NCI-H1092 (cell line): ENCODE data around the gene SLC66A2.

Experiments used
- DNase-seq: peaks from one replicate; lab custom pipeline; 2025; lab: John Stamatoyannopoulos, UW

SLC66A2 gene

DNA sequence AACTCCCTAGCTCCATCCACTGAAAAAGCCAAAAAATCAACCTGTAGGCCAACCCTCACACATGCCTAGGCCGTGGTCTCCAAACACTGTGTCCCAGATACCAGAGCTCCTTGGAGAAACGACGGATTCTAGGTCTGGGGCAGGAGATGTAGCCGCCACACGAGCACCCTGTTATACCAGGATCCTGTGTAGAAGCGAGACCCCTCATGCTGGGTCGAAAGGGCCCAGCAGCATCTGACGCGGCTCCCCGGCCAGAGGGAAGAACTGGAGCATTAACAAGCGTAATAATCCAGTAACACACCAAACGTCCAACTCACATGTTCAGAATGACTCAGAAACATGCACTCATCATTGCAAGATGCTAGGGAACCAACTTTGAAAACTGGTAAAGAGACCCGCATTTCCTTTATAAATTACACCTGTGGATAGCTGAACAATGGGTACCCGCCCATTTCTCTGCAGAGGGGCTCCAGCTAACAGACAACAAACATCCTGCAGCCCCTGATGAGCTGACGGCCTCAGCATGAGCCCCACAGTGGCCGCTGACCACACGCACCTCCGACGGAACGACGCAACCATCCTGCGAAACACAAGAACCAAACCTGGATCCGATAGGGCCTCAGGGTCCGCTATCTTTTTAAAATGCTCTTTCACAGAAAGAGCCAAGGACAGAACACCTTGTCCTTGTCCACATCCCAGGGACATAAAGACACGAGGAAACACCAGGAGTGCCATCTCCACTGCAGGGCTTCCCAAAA lies 14.2 kb downstream of the SLC66A2 start:
- DNase-seq, result no peak

DNA sequence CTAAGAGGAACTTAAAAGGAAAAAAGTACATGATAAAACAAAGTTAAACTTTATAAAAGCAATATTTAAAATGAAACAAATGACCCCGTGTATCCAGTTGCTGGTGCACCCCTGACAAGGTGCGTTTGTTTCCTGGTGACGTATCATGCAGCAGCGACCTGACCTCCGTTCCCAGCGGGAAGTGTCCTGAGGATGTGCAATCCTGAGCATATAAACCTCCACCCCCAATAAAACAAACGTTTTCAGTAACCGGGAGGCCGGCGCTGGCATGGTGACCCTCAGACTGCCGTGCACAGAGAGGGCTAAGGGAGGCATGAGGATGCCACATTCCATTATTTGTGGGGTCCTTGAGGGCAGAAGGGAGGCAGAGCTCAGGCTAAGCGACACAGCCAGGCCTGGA lies 14.8 kb downstream of the SLC66A2 start:
- no peak for DNase-seq

DNA sequence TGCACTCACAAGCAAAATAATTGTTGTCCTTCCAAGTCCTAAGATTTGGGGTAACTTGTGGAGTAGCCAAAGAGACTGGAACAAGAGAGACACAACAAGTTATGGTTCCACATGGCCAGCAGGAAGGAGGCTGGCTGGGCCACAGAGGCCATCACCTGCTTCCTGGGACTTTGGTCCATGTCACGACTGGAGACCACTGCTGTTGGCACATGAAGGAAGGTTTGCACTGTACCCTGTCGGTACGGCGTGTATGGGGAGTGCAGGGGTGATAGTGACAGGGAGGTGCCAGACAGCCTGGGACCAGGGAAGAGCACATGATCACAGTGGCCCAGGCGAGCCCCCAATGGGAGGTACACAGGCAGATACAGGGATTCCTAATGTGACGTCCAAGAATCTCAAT lies 15.5 kb downstream of the SLC66A2 start:
- DNase-seq, result no peak

DNA sequence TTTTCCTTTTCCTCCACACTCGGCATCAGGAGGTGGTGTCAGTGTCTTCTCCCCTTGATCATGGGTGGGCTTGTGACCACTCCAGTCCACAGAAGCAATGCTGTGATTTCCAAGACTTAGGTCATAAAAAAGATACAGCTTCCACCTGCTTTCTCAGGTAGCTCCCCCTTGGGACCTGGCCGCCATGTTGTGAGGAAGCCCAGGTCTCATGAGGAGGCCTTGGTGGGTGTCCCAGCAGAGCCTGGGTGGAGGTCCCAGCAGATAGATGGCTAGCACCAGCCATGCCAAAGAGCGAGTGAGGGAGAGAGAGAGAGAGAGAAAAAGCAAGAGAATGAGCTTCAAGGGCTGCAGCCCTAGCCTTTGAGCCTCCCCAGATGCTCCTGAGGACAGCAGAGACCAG lies 16.0 kb downstream of the SLC66A2 start:
- DNase-seq, result no peak

DNA sequence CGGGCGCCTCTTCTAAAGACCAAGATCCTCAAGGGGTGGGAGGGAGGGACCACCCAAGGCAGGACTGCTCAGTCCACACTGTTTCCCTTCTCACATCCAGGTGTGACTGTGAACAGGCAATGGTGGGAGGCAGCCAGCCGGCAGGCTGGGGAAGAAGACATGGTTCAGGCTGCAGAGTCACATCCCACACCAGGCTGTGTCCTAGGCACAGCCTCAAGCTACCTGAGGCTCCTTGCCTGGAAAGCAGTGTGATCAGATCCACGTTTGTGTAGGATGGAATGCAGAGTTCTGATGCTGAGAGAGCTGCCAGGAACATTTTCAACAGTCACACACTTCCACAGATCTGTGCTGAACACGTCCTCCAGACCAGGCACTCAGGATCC lies 16.4 kb downstream of the SLC66A2 start:
- DNase-seq, result no peak

DNA sequence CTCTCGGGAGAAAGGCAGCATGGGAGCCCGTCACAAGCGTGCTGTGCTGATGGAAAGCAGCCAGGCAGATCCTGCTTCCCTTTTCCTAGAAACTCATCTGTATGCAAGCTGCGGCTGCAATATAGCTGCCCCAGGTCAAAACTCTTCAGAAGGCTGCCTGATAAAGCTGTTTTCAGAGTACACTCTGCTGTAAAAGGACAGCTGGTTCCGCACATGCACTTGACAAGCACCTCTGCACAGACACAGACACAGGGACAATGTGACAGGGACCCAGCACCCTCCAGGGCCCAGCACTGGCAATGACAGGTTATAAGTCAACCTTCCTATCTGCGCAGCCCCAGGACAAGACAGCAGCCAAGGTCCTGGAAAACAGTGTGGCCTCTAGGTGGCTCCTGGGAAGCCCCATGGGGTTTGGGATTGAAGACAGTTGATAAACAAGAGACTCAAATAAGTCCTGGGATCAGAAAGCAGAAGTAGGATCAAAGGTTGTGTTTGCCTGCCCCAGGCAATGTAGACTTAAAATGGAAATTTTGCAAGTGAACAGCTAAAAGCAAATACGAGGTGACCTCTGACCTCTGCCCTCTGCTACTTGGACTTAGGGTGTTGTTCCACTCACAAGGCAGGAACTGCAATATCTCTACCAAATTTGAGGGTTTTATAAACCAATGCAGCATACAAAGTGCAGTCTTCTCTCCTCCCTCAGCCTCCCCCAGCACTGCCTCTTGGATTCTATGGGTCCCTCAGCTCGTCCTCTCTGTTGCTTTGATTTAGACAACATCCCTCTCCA lies 16.9 kb downstream of the SLC66A2 start:
- DNase-seq, result no peak

DNA sequence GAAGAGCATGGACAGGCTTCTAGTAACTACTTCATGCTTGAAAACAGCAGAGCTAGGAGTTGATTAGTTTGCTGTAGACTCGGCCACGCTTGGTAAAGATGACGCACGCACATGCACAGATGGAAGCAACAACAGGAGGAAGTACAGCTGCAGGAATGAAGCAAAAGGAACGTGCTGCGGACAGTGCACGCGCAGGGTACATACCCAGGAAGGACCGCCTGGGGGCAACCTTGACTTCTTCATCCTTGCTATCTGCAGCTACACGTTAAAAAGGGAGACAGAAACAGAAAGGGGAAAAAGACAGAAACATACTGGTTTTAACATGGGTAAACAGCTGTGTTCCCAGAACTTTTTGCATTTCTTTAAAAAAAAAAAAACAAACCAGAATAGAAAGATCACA lies 17.7 kb downstream of the SLC66A2 start:
- DNase-seq, result no peak

DNA sequence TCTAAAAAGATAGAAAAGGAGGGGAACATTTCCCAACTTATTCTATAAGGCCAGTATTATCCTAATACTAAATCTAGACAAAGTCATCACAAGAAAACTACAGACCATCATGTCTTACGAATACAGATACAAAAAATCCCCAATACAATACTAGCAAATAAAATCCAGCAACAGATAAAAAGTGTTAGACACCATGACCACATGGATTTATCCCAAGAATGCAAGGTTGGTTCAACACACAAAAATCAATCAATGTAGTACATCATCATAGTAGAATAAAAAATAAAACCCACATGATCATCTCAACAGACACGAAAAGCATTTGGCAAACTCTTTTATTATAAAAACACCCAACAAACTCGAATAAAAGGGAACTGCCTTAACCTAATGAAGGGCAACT lies 18.5 kb downstream of the SLC66A2 start:
- no peak for DNase-seq

DNA sequence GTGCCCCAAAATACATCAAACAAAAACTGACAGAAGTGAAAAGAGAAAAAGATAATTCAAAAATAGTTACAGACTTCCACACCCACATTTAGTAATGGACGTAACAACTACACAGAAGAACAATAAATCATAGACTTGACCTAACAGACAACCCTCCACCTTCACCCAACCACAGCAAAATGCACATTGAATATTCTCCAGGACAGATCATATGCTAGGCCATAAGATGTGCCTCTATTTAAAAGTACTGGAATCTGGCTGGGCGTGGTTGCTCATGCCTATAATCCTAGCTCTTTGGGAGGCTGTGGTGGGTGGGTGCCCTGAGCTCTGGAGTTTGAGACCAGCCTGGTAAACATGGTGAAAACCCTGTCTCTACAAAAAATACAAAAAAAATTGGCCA lies 20.0 kb downstream of the SLC66A2 start:
- no peak for DNase-seq

DNA sequence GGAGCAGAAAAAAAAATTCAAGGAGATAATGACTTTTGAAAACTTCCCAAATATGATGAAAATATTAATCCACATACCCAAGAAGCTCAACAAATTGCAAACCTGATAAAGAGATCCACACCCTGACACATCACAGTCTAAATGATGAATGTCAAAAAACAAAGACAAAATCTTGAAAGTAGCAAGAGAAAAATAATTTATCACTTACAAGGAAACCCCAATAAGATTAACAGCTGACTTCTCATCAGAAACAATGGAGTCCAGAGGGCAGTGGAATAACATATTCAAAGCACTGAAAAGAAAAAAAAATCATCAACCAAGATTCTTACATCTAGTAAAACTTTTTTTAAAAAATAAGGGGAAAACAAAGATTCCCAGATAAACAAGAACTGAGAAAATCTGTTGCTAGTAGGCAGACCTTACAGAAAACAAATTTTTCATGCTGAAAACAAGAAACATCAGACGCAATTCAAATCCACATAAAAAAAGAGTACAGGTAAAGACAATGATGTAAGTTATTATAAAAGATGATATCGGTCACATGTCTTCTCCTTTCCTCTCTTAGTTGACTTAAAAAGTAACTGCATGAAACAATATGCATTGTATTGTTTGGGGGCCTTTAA lies 21.3 kb downstream of the SLC66A2 start:
- no peak for DNase-seq

DNA sequence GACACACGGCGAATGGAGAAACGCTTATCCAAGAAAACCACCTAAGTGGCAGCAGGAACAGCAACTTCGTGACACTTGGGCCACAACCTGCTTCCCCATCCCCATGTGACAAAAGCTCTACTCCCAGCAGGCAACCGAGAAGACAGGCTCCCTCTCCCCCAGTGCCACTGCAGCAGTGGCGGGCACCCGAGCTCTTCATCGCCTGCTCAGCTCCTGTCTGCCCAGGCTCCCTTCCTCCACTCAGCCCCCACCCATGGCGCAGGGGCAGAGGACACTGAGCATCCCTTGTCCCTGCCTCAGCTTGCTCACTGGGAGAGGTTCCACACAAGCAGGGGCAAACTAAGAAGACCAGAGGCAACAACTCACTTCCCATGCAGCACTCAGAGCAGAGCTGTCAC lies 22.9 kb downstream of the SLC66A2 start:
- DNase-seq, result no peak

DNA sequence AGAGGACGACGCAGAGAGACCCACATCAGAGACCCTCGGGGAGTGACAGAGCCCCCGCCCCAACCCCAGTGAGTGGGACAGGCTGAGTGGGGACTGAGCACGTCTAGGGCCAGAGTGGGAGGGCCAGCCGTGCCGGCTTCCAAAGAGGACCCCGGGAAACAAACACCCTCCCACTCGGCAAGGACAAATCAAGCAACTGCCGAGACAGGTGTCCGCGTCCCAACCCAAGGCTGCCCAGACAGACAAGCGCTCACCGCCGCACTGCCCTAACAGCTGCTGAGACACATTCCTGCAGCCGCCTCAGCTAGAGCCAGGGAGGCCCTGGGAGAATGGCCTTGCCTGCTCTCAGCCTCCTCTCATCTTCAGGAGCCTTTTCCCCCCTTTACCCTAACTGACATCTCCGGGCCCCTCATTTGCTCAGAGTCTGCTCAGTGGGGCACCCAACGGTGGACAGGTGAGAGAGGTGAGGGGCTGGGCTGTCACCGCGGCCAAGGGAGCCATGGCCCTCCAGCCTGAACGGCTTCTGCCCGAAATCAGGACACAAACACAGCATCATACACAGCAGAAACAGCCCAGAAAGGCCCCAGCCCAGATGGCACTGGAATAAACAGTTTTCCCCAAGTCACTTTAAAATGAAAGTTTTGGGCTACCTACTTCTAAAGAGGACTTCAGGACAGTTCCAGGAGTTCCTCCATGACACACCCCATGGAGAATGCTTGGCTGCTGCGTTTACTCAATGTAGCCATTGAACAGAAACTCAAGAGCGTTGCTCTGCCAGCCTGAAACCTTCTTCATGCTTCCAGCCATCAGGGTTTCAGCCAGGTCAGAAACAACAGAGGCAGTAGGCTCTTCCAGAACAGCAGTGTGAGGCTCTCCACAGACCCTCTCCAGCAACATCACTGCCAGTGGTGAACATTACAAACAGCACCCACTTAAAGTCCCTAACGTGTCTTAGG lies 23.6 kb downstream of the SLC66A2 start:
- no peak for DNase-seq

DNA sequence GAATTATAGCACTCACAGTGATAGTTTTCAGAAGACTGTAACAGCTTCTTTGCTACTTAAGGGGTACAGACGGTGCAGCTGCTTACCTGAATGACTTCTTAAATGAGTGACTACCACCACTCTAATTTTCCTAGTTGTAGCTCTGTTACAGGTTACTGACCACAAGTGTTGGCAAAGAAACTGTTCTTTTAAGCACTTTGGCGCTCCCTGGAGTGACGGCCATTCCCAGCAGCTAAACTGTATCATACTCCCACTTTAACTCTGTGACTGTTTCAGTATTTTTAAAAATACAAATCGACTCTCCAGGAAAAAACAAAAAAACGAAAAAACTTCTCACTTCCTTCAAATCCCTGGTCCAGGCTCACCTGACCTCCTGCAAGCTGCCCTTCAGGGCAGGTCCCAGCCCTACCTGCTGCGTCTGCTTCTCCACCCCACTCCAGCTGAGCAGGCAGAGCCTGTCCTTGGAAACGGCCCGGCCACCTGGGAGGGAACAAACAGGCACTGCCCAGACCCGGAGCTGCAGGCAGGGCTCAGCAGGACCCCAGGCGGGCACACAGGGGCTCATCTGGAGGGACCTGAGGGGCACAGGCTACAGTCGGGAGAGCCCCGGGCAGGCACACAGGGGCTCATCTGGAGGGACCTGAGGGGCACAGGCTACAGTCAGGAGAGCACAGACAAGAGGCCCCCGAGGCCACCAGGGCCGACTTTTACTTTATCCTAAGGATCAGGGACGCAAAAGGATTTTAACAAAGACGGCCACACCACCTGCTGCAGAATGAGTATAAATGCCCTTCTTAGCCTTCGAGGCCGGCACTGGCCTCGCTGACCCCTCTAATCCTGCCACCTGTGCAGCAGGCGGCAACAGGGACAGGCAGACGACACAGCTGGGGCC lies 24.5 kb downstream of the SLC66A2 start:
- DNase-seq, result no peak

DNA sequence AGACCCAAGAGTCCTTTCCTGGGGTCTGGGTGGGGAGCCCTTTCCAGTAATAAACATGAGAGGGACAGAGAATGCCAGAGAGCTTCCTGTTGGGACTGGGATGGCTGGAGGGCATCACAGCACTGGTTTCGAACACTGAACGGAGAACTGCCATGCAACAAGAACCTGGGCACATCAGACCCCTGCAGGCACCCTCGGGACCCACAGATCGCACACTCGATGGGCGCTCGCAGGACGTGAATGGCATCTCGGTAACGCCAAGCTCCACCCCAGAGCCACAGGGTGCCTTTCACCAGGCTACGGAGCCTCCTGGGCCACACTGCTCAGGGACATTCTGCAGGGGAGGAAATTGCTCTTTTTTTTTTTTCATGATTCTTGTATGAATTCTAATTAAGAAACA lies 25.1 kb downstream of the SLC66A2 start:
- no peak for DNase-seq

DNA sequence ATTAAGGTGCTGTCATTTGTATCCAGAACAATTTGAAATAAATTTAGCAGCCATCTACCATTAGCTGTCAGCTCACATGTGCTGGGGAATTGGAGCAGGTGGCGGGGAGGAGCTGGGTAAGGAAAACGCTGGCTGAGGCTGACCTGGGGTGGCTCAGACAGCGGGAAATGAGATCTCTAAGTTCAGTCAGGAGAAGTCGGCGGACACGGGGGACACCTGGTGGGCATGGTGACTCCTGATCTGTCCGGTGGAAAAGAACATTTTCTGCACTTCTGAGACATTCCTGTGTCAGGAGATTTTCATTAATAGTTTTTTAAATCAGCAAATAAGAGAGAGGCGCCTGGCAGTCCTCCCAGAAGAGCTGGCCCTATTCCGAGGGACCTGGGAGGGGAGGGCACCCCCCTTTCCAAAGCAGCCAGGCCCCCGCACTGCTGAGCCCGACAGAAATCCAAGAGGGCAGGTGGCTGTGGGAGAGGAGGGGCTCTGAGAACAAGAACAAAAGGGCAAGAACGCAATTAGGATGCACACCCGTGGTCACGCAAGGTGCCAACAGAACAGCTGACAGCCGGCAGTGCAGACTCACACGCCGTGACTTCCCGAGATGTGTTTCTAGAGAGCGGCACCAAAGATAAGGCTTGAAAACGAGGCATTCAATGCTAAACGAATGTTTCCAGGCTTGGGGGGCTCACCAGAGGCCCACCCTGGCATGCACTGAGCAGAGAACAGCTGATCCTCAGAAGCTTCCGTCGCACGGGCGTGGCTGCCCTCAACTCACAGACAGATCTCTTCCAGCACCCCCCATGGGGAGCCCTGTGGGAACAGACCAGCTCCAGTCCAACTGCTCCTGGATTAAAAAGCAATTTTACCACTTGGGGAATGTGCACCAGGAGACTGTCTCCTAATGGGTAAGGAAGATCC lies 26.4 kb downstream of the SLC66A2 start:
- peak; percentile 71 for DNase-seq

DNA sequence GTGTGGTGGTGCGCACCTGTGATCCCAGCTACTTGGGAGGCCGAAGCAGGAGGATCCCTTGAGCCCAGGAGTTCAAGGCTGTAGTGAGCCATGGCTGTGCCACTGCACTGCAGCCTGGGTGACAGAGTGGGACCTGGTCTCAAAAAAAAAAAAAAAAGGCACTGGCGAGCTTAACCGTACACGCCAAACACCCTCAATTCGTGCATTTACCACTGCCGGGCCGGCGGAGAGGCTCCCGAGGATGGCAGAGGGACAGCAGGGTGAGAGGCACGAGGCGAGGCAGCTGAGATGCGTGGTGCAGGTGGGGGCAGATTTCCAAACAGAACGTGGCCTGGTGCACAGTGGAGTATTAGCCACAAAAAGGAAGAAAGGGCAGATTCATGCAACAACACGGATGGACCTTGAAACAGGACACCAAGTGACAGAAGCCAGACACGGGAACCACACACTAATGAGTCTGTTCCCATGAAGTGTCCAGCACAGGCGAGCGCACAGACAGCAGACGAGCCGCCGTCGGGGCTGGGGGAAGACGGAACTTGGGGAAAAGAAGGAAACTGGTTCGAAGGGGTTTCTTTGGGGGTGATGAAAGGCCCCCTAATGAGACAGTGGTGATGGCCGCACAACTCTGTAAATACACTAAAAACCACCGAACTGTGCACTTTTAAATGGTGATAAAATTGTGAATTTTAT lies 27.4 kb downstream of the SLC66A2 start:
- DNase-seq, result no peak

DNA sequence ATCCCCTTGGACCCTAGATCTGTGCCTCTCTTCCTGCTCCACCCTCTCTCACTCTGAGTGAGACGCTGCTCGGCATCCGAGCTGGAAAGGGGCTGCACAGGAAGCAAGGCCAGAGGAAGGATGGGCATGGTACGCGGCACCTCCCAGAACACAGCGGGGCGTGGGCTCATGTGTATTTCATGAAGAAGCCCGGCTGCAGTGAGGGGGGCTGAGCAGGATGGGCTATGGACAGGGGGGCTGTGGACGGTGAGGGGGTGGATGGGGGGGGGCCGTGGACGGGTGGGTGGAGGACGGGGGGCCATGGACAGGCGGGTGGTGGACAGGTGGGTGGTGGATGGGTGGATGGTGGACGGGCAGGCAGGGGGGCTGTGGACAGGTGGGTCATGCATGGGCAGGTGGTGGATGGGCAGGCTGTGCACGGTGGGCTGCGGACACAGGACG lies 28.5 kb downstream of the SLC66A2 start:
- DNase-seq, result no peak

DNA sequence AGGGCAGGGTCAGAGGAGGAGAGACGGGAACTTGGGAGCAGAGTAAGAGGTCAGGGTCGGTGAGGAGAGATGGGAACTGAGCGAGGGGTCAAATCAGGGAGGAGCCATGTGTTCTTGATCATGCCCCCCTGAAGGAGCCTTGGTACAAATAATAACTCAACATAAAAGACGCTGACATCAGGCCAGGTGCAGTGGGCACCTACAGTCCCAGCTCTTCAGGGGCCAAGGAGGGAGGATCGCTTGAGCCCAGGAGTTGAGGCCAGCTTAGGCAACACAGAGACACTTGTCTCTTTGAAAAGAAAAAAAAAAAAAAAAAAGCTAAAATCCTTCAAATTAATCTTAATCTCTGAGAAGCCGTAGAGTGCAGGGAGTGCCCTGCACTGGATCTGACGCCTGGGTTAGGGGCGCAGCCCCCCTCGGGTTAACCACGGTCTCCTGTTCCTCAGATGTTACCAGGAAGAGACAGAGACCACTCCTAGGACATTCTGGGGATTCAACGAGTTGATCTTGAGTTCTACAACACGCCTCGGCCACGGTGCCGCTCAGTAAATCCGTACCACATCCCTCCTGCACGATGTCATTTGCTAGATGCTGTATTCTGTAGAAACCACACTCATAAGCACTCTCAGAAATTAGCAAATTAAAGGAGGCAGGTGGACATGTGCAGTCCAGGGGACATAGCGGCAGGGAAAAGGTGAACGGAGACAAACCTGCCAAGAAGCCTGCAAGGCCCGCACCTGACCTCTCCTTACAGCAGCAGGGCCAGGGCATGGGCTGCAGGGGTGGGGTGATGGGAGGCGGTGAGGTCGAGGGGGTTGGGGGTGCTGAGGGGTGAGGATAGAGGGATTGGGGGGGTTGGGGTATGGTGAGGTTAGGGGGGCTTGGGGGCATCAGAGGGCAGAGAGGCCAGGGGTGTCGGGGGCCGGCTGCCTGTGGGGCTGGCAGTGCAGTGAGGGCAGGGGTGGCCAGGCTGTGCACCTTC lies 29.2 kb downstream of the SLC66A2 start:
- DNase-seq, result no peak
